Sigmoid colon (tissue), 7 donors: ENCODE data around the gene CCDC91. TPM values are rescaled to one million over a fixed set of nuclear protein-coding genes. Genes with fewer than 3 reads are reported as not detected.

Experiments
- DNase-seq: peaks from one replicate; pipeline ENCODE4 v3.0.0-alpha.2; 2019
- H3K27ac ChIP-seq, 4 donors: fragments of 200-600 bp; sonication (generic); one replicate each; pipeline ENCODE4 v1.5.1; 2016 to 2019; ENCODE audit warnings: mild to moderate bottlenecking in 1 of 4
- H3K27me3 ChIP-seq, 3 donors: fragments of 200-600 bp; sonication (generic); one replicate each; pipeline ENCODE4 v1.5.1; 2019; ENCODE audit warnings: mild to moderate bottlenecking in 1 of 3
- H3K36me3 ChIP-seq, 4 donors: fragments of 200-600 bp; sonication (generic); one replicate each; pipeline ENCODE4 v1.5.1; 2016 to 2019
- H3K4me1 ChIP-seq, 4 donors: fragments of 200-600 bp; sonication (generic); one replicate each; pipeline ENCODE4 v1.5.1; 2017 to 2019
- H3K4me3 ChIP-seq, 4 donors: fragments of 200-600 bp; sonication (generic); one replicate each; pipeline ENCODE4 v1.5.1; 2017 to 2019; ENCODE audit warnings: mild to moderate bottlenecking in 2 of 4, moderate library complexity in 1 of 4
- H3K9me3 ChIP-seq, 4 donors: fragments of 200-600 bp in 3 of 4; sonication (generic) in 3 of 4; one replicate each; pipeline versions ENCODE4 v1.5.1 to v1.6.1; 2013 to 2019
- CTCF ChIP-seq, 4 experiments: fragments of 450-650 bp in 3 of 4; fragments of 200-600 bp in 1 of 4; IDR thresholded peaks; one replicate each; pipeline ENCODE4 v1.5.1; 2016 to 2019; ENCODE audit warnings: antibody characterized with exemption in 4 of 4, mild to moderate bottlenecking in 3 of 4, moderate library complexity in 2 of 4
- EP300 ChIP-seq, 4 donors: sonication (generic); formaldehyde crosslinking; IDR thresholded peaks; one replicate each; pipeline ENCODE4 v1.6.1; 2017; ENCODE audit warnings: antibody characterized with exemption in 4 of 4
- POLR2A ChIP-seq, 2 donors: fragments of 450-650 bp; IDR thresholded peaks; one replicate each; pipeline ENCODE4 v1.6.1; 2016; ENCODE audit warnings: antibody characterized with exemption in 2 of 2, mild to moderate bottlenecking in 2 of 2, moderate library complexity in 2 of 2
- POLR2AphosphoS5 ChIP-seq, 4 donors: sonication (generic); formaldehyde crosslinking; IDR thresholded peaks; one replicate each; pipeline ENCODE4 v1.6.1; 2017; ENCODE audit warnings: antibody characterized with exemption in 4 of 4
- WGBS, 2 donors: extraction: QIAGEN DNeasy Blood & Tissue Kit; methylation state at CpG; one replicate each; pipeline ENCODE4 v1.1.7; 2013; 5-methylcytosine and 5-hydroxymethylcytosine counted together
- intact Hi-C: fragments of 100-400 bp; cut with DNase I; formaldehyde crosslinking; loops from one replicate; pipeline ENCODE4 v1.15.1; 2023
- polyA plus RNA-seq, 3 donors: library from polyadenylated mRNA; stranded (reverse); fragments of 200-250 nt; gene quantifications; one replicate each; pipeline ENCODE4 v1.2.3, GENCODE V29; 2013
- total RNA-seq, 4 donors: library from RNA; depleted of rRNA; stranded (reverse); fragments of >200 nt; gene quantifications; one replicate each; pipeline ENCODE4 v1.1.0, GENCODE V29; 2016
- donor health status: healthy with polysubstance abuse.
- donor health status: Bipolar disorder and iron deficiency.
- donor health status: healthy.

The CCDC91 gene
- total and polyA plus RNA-seq, 7 donors = 12.4 to 85.7 (median 42.9) TPM

GRCh38 chr12:28202374-28203130 is 12.3 kb downstream of the CCDC91 start:
- Histone ChIP-seq H3K9me3 (no peaks in the 10 kb centered on the region), H3K4me3 (no peak overlapping the region), H3K27ac (no peak overlapping the region), H3K4me1 (peaks cover 0 to 14% (median 2%) of the 10 kb centered on the region in 4 donors), H3K27me3 (no peaks in the 10 kb centered on the region), H3K36me3 (no peaks in the 10 kb centered on the region)
- intact Hi-C loops = no loop called here
- TF ChIP-seq POLR2A (IDR thresholded peaks at IDR 0.05) (no peak), EP300 (IDR thresholded peaks at IDR 0.05) (no peak), POLR2AphosphoS5 (IDR thresholded peaks at IDR 0.05) (no peak), CTCF (IDR thresholded peaks at IDR 0.05) (no peak)
- WGBS, 2 donors = 97 to 100% methylated on average over 1 of the region's 1 CpG
- no peak for DNase-seq

GRCh38 chr12:28209782-28210181 is 19.5 kb downstream of the CCDC91 start:
- Histone ChIP-seq H3K4me1 (peaks cover 0 to 17% (median 5%) of the 10 kb centered on the region in 4 donors), H3K36me3 (no peaks in the 10 kb centered on the region), H3K4me3 (no peak overlapping the region), H3K9me3 (no peaks in the 10 kb centered on the region), H3K27ac (no peak overlapping the region), H3K27me3 (no peaks in the 10 kb centered on the region)
- intact Hi-C loops = no loop called here
- DNase-seq = no peak
- 41 to 97% methylated on average over 1 of the region's 1 CpG for WGBS, 2 donors
- TF ChIP-seq POLR2A (IDR thresholded peaks at IDR 0.05) (no peak), POLR2AphosphoS5 (IDR thresholded peaks at IDR 0.05) (no peak), CTCF (IDR thresholded peaks at IDR 0.05) (no peak), EP300 (IDR thresholded peaks at IDR 0.05) (no peak)

- Histone ChIP-seq H3K36me3 (no peaks in the 10 kb centered on the region), H3K4me3 (no peak overlapping the region), H3K27me3 (no peaks in the 10 kb centered on the region), H3K4me1 (peaks cover 0 to 12% (median 5%) of the 10 kb centered on the region in 4 donors), H3K9me3 (no peaks in the 10 kb centered on the region), H3K27ac (no peak overlapping the region)
- intact Hi-C loops = no loop called here
- TF ChIP-seq POLR2AphosphoS5 (IDR thresholded peaks at IDR 0.05) (no peak), EP300 (IDR thresholded peaks at IDR 0.05) (no peak), POLR2A (IDR thresholded peaks at IDR 0.05) (no peak), CTCF (IDR thresholded peaks at IDR 0.05) (no peak)
- no peak for DNase-seq
- 96 to 97% methylated on average over 3 of the region's 3 CpGs for WGBS, 2 donors
Observed at GRCh38 chr12:28212182-28212581, 21.9 kb downstream of the CCDC91 start.

- no peak overlapping the region for H3K4me3 ChIP-seq
- DNase-seq = no peak
- H3K27ac ChIP-seq = no peak overlapping the region
- no peaks in the 10 kb centered on the region for H3K36me3 ChIP-seq
- no peaks in the 10 kb centered on the region for H3K27me3 ChIP-seq
- no peaks in the 10 kb centered on the region for H3K9me3 ChIP-seq
- peaks cover 0 to 12% (median 5%) of the 10 kb centered on the region in 4 donors for H3K4me1 ChIP-seq
- intact Hi-C loops = no loop called here
- no peak for TF ChIP-seq POLR2A (IDR thresholded peaks at IDR 0.05)
- no peak for TF ChIP-seq EP300 (IDR thresholded peaks at IDR 0.05)
- no peak for TF ChIP-seq POLR2AphosphoS5 (IDR thresholded peaks at IDR 0.05)
- no peak for TF ChIP-seq CTCF (IDR thresholded peaks at IDR 0.05)
Observed at GRCh38 chr12:28215021-28215420, 24.8 kb downstream of the CCDC91 start.
